ENCODE data around the gene SLMAP.

The SLMAP gene

DNA sequence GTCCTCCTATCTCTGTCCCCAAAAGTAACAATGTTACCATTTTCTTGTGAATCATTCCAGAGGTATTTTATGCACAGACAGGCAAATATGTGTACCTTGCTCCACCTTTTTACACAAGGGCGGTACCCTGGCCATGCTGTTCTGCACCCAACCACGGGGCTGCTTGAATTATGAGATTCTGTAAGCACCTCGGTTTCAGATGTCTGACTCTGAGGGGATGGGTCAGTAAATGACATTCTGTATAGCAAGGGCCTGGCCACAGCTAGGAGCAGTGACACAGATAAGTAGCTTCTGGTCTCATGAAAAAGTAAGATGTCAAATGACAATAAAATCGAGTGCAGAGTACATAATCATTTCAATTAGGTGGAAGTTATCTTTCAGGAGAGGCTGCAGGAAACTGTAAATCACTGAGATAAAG is 221.7 kb downstream of the SLMAP start:
- Histone ChIP-seq H3K4me3 (no peak overlapping the region), H3K9me3 (replicated peaks in 1 of 11) (0 out of 22 replicates have a peak, but pooled peaks cover 0 to 4% (median 0%) of the 10 kb centered on the region in 11 experiments), H3K4me1 (peaks cover 32 to 82% (median 53%) of the 10 kb centered on the region in 10 experiments), H3K27me3 (no peaks in the 10 kb centered on the region), H3K27ac (peak overlapping the region in 1 of 11 experiments; percentile 12; a peak in 2 of 22 replicates), H3K9ac (0 out of 22 replicates have a peak overlapping the region, but pooled peaks of 2 of the 11 experiments have one; percentile 0 to 15), H4K20me1 (0 out of 22 replicates have a peak, but pooled peaks cover 0 to 5% (median 0%) of the 10 kb centered on the region in 11 experiments), H3K4me2 (peak overlapping the region in 4 of 11 experiments; percentile 15 to 43 (median 26); a peak in 3 of 22 replicates), H3K36me3 (no peaks in the 10 kb centered on the region)
- TF ChIP-seq Cebpa-rat (IDR thresholded peaks at IDR 0.05): no peak

DNA sequence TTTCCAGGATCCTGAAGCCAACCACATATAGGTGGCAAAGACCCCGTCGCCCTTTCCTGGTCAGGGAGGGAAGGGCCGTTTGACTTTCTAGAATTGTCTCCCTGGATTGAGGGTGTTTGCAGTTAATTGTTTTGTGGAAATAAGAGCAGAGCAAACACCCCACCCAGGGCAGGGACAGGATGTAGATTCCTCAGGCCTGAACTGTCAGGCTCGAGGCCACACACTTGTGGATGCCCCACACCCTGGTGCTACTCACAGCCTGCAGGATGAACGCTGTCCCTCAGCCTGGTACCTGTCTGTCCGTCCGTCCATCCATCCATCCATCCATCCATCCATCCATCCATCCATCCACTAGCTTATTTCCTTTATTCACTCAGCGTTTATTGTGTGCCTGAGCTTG is 222.2 kb downstream of the SLMAP start:
- no peaks in the 10 kb centered on the region for H3K27me3 ChIP-seq
- peak overlapping the region in 1 of 11 experiments; percentile 12; a peak in 2 of 22 replicates for H3K27ac ChIP-seq

More for the DNA sequence above, 222.2 kb downstream of the SLMAP start:
- Histone ChIP-seq H3K36me3 (no peaks in the 10 kb centered on the region), H4K20me1 (0 out of 22 replicates have a peak, but pooled peaks cover 0 to 5% (median 0%) of the 10 kb centered on the region in 11 experiments), H3K4me2 (peak overlapping the region in 4 of 11 experiments; percentile 15 to 43 (median 26); a peak in 5 of 22 replicates), H3K9me3 (replicated peaks in 1 of 11) (0 out of 22 replicates have a peak, but pooled peaks cover 0 to 4% (median 0%) of the 10 kb centered on the region in 11 experiments), H3K4me3 (no peak overlapping the region), H3K4me1 (peaks cover 37 to 82% (median 58%) of the 10 kb centered on the region in 10 experiments), H3K9ac (0 out of 22 replicates have a peak overlapping the region, but pooled peaks of 2 of the 11 experiments have one; percentile 0 to 15)
- TF ChIP-seq Cebpa-rat (IDR thresholded peaks at IDR 0.05): no peak

Measured in BLaER1 treated with 17β-estradiol and CSF1 and Interleukin-3, amounts not matched to agents 10 nM and 100 nM (cell line).